ENCODE data around the gene FHIT. TPM values are rescaled to one million over a fixed set of nuclear protein-coding genes. Genes with fewer than 3 reads are reported as not detected.
A peak's percentile ranks its signal among the peaks of the same experiment; 100 is the strongest.

FHIT gene
- total RNA-seq, 2 experiments from 2014 or later: 9.6 to 9.7 TPM

- Mint-ChIP-seq H3K4me3 (no peak overlapping the region), H3K36me3 (ENCODE audit: low read depth) (no peaks in the 10 kb centered on the region), H3K4me1 (peaks cover 4% of the 10 kb centered on the region), H3K27ac (no peak overlapping the region), H3K9me3 (peaks cover 3% of the 10 kb centered on the region), H3K27me3 (no peaks in the 10 kb centered on the region)
- CTCF ChIA-PET: no interaction called here
- no peak for DNase-seq
- POLR2A ChIA-PET: no interaction called here
Measured at GRCh38 chr3:60149501-60149900, 1101.8 kb downstream of the FHIT start.

DNA sequence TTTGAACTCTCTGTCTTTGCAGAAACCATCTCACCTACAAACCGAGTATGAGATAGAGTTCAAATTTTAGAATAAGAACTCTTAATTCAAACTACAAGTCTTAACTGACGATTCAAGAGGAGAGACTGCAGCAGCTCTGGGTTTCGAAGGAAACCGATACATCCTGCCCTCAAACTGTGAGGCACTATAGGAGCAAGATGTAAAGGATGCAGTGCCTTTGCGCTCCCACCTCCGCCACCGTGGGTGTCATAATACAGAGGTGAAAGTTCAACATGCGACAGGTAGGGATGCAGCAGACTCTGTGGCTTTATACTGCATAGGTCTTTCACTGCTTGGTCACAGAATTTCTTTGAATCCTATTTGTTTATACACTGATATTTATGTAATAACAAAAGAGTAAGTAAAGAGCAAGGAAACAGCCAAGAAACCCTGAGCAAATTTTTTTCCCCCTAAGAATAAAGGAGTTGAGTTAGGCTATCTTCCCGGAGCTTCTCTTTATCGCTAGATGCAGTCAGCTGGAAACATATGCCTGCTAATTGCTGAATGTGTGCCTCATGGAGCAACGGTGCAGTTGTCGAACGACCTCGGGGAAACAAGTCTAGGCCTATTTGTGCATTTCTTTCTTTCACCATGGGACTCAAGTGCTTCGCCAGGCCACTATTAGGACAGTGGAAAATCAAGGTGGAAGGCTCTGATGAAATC, 1103.9 kb downstream of the FHIT start:
- H3K9me3 Mint-ChIP-seq: peaks cover 3% of the 10 kb centered on the region
- CTCF ChIA-PET: no interaction called here
- no peak overlapping the region for H3K27ac Mint-ChIP-seq
- peak; percentile 16 for DNase-seq
- H3K27me3 Mint-ChIP-seq: no peaks in the 10 kb centered on the region
- peaks cover 4% of the 10 kb centered on the region for H3K4me1 Mint-ChIP-seq
- no peak overlapping the region for H3K4me3 Mint-ChIP-seq
- no peaks in the 10 kb centered on the region for H3K36me3 Mint-ChIP-seq (ENCODE audit: low read depth)
- POLR2A ChIA-PET: no interaction called here

- H3K36me3 Mint-ChIP-seq (ENCODE audit: low read depth): no peaks in the 10 kb centered on the region
- POLR2A ChIA-PET: no interaction called here
Measured at GRCh38 chr3:60146121-60146520, 1105.1 kb downstream of the FHIT start.

GRCh38 chr3:60144071-60144470, 1107.2 kb downstream of the FHIT start:
- Mint-ChIP-seq H3K27me3 (no peaks in the 10 kb centered on the region), H3K4me3 (no peak overlapping the region), H3K36me3 (ENCODE audit: low read depth) (no peaks in the 10 kb centered on the region), H3K9me3 (peaks cover 3% of the 10 kb centered on the region), H3K27ac (no peak overlapping the region), H3K4me1 (peaks cover 4% of the 10 kb centered on the region)
- POLR2A ChIA-PET: no interaction called here
- CTCF ChIA-PET: no interaction called here
- DNase-seq: no peak

More at GRCh38 chr3:60146121-60146520, 1105.1 kb downstream of the FHIT start:
- Mint-ChIP-seq H3K9me3 (no peaks in the 10 kb centered on the region), H3K4me1 (peaks cover 4% of the 10 kb centered on the region), H3K27me3 (no peaks in the 10 kb centered on the region), H3K27ac (no peak overlapping the region), H3K4me3 (no peak overlapping the region)
- no peak for DNase-seq
- CTCF ChIA-PET: interaction anchor here (0.7 kb wide), 1 partner anchor 340 kb away, joined by 3 read pairs; no protein-coding TSS in a partner anchor

DNA sequence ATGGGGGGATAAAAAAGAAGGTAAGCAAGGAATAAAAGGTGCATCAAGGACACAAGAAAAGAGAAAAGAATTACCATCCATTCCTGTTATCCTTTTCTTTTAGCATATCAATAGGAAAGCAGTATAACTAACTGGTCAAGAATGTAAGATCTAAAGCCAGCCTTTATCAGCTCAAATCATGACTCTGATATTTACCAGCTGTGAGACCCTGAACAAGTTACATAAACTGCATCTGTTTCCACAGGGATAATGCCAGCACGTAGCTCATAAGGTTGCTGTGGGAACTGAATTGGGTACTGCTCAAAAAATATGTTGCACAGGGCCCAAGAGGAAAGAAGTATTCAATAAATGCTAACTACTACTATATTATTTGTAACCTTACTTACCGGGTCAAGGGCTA, 1109.2 kb downstream of the FHIT start:
- peaks cover 3% of the 10 kb centered on the region for H3K9me3 Mint-ChIP-seq
- no peak overlapping the region for H3K27ac Mint-ChIP-seq
- CTCF ChIA-PET: no interaction called here
- no peak for DNase-seq
- no peak overlapping the region for H3K4me3 Mint-ChIP-seq
- POLR2A ChIA-PET: no interaction called here
- H3K27me3 Mint-ChIP-seq: no peaks in the 10 kb centered on the region
- no peaks in the 10 kb centered on the region for H3K4me1 Mint-ChIP-seq
- H3K36me3 Mint-ChIP-seq (ENCODE audit: low read depth): no peaks in the 10 kb centered on the region

DNA sequence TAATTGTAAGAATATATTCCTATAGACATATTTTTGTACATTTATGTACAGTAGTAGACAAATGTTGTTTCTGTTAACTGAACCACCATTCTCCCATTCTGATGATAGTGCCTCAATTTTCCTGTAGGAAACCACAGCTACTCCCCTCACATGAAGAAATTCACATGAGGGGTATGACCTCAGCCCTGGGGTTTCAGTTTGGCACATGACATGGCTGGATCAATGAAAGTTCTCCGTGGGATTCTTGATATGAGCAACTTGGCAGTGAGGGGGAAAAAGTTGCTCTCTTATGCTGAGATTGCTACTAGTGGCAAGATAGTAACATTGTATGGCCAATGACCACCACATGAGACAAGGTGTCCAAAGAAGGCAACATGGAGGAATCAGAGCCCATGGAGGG, 1111.1 kb downstream of the FHIT start:
- ChIA-PET CTCF (interaction anchor here (0.7 kb wide), 1 partner anchor 418 kb away, joined by 4 read pairs; no protein-coding TSS in a partner anchor), POLR2A (no interaction called here)
- H3K36me3 Mint-ChIP-seq (ENCODE audit: low read depth): no peaks in the 10 kb centered on the region
- H3K4me1 Mint-ChIP-seq: no peaks in the 10 kb centered on the region
- no peaks in the 10 kb centered on the region for H3K27me3 Mint-ChIP-seq
- no peak overlapping the region for H3K27ac Mint-ChIP-seq
- no peak overlapping the region for H3K4me3 Mint-ChIP-seq
- DNase-seq: no peak
- peaks cover 8% of the 10 kb centered on the region for H3K9me3 Mint-ChIP-seq

DNA sequence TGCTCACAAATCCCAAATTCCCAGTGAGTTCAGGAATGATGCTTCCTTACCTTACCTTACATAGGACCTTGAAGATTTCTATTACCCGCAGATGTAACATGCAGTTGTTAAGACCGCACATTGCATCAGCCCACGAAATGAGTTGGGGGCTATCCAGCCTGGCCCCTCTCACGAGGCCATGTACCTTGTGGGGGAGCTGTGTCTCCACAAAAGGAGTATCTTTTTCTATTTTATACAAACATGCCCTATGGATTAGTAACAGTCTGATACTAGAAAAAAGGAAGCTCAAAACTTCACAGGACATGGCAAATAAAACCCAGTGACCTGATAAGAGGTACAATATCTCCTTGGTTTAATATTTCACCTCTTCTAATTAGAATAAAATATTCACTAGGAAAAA, 1114.7 kb downstream of the FHIT start:
- CTCF ChIA-PET: no interaction called here

GRCh38 chr3:60135474-60135873, 1115.8 kb downstream of the FHIT start:
- DNase-seq: no peak
- H3K27ac Mint-ChIP-seq: no peak overlapping the region
- POLR2A ChIA-PET: no interaction called here
- H3K9me3 Mint-ChIP-seq: peaks cover 5% of the 10 kb centered on the region
- CTCF ChIA-PET: no interaction called here
- no peaks in the 10 kb centered on the region for H3K4me1 Mint-ChIP-seq
- H3K27me3 Mint-ChIP-seq: no peaks in the 10 kb centered on the region
- H3K4me3 Mint-ChIP-seq: no peak overlapping the region
- no peaks in the 10 kb centered on the region for H3K36me3 Mint-ChIP-seq (ENCODE audit: low read depth)

More for the DNA sequence above, 1114.7 kb downstream of the FHIT start:
- H3K27me3 Mint-ChIP-seq: no peaks in the 10 kb centered on the region
- H3K4me3 Mint-ChIP-seq: no peak overlapping the region
- H3K36me3 Mint-ChIP-seq (ENCODE audit: low read depth): no peaks in the 10 kb centered on the region
- DNase-seq: no peak
- no peaks in the 10 kb centered on the region for H3K4me1 Mint-ChIP-seq
- no peak overlapping the region for H3K27ac Mint-ChIP-seq
- H3K9me3 Mint-ChIP-seq: peaks cover 8% of the 10 kb centered on the region
- POLR2A ChIA-PET: no interaction called here

DNA sequence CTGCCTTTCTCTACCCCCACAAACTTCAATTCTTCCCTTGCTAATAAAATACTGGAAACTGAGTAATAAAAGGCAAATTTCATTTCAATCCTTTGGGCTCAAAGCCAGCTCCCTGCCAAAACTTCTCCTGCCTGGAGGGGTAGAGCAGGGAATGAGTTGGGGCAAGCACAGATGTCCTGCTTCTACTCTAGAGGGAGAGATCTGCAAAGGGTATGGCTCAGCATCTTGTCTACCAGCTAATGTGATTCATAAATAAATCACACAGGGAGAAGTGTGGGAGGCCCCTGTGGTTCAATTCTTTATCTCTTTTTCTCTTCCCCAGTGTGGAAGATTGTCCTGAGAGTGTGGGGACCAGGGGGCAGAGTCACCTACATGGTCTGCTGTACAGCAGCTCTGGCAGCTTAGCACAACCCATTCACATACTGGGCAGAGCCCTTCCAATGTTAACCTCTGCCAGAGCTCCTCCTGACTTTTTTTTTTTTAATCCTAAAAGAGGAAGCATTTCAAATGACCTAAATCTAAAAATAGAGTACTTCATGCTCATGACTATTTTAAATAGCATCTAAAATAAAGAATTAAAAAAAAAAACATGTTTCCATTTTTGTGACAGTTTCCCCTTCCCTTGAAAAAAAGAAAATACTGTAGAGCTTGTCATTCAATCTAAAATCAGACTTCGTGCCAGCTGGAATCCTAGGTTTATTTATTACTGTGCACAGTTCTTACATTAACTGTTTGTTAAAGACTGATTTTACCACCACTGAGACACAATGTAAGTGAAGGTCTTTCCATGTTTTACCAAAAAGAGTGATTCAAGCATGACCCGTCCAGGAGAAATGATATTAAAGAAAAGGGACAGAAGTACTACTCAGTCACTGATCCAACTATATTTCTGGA, 1117.7 kb downstream of the FHIT start:
- no peaks in the 10 kb centered on the region for H3K27me3 Mint-ChIP-seq
- no peak for DNase-seq
- H3K4me1 Mint-ChIP-seq: no peaks in the 10 kb centered on the region
- POLR2A ChIA-PET: no interaction called here
- no peak overlapping the region for H3K27ac Mint-ChIP-seq
- CTCF ChIA-PET: no interaction called here
- H3K36me3 Mint-ChIP-seq (ENCODE audit: low read depth): no peaks in the 10 kb centered on the region
- H3K9me3 Mint-ChIP-seq: peaks cover 5% of the 10 kb centered on the region
- no peak overlapping the region for H3K4me3 Mint-ChIP-seq

DNA sequence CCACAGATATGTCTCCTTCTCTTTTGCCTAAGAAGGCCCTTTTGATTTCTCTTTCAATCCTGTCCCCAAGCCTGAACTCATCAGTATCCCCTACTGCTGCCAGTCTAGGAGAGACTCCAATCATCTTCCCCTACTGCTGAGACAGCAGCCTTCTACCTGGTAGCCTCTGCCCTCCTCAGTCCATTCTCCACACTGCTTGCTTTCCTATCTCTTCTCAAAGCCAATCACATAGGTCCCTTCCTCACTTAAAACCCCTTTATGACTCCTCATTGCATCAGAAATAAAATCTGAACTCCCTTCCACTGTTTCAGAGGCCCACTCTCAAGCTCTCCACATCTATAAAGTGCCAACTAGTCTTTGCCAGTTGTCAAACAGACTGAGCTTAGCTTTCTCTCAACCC, 1119.6 kb downstream of the FHIT start:
- H3K4me3 Mint-ChIP-seq: no peak overlapping the region
- H3K9me3 Mint-ChIP-seq: peaks cover 5% of the 10 kb centered on the region
- no peaks in the 10 kb centered on the region for H3K36me3 Mint-ChIP-seq (ENCODE audit: low read depth)
- POLR2A ChIA-PET: no interaction called here
- CTCF ChIA-PET: no interaction called here
- H3K4me1 Mint-ChIP-seq: no peaks in the 10 kb centered on the region
- H3K27ac Mint-ChIP-seq: no peak overlapping the region
- H3K27me3 Mint-ChIP-seq: no peaks in the 10 kb centered on the region
- DNase-seq: no peak

DNA sequence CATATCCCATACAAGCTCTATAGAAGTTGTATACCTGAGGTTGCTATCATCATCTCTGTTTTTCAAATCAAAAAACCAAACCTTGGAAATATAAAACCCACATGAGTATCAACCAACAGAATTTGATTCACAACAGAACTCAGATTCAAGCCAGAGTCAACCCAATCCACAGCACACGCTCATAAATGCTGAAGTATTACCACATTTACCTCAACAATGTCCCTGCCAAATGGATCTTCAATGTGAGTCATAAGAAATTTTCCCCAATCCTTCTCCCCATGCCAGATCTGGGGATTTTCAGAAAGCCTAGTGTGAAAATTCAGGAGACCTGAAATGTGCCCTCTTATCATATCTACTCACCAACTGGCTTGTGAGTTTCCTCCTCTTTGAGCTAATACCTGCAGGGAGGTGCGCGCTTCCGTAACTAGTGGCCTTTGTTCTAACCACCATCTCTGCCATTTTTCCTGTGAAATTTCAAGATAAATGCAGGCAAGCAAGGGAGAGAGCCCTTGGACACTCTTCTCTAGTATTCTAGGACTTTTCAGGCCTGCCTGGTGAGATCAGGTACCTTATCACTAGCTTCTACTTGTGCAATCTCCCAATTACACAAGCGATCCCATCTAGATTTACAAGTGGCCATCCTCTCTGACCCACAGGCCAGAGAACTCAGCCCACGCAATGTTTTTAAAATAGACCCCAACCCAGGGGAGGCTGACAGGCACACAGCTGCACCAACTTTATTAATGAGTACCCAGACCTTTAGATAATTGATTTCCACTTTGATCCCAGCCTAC, 1124.5 kb downstream of the FHIT start:
- H3K9me3 Mint-ChIP-seq: no peaks in the 10 kb centered on the region
- H3K4me1 Mint-ChIP-seq: no peaks in the 10 kb centered on the region
- H3K27me3 Mint-ChIP-seq: no peaks in the 10 kb centered on the region
- H3K27ac Mint-ChIP-seq: no peak overlapping the region
- no peak for DNase-seq
- H3K36me3 Mint-ChIP-seq (ENCODE audit: low read depth): no peaks in the 10 kb centered on the region
- ChIA-PET POLR2A (no interaction called here), CTCF (no interaction called here)
- no peak overlapping the region for H3K4me3 Mint-ChIP-seq

DNA sequence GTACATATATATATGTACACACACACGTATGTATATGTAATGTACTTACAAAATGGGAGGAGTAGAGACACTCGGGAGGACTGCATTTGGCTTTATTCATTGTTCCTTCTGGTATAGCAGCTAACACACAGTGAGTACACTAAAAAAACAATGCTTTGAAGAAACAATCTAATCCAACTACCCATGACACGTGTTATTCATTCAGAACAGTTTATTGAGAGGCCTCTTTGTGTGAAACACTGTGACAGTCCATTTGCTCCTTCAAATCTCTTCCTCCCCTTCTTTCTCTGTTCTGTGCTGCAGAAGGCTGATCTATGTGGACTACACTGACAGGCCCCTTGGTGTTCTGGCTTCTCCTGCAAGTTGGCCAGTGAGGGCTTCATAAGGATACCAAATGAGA, 1125.6 kb downstream of the FHIT start:
- DNase-seq: no peak
- no peaks in the 10 kb centered on the region for H3K4me1 Mint-ChIP-seq
- no peaks in the 10 kb centered on the region for H3K9me3 Mint-ChIP-seq
- ChIA-PET CTCF (no interaction called here), POLR2A (no interaction called here)
- no peak overlapping the region for H3K4me3 Mint-ChIP-seq
- no peak overlapping the region for H3K27ac Mint-ChIP-seq
- H3K36me3 Mint-ChIP-seq (ENCODE audit: low read depth): no peaks in the 10 kb centered on the region
- H3K27me3 Mint-ChIP-seq: no peaks in the 10 kb centered on the region

DNA sequence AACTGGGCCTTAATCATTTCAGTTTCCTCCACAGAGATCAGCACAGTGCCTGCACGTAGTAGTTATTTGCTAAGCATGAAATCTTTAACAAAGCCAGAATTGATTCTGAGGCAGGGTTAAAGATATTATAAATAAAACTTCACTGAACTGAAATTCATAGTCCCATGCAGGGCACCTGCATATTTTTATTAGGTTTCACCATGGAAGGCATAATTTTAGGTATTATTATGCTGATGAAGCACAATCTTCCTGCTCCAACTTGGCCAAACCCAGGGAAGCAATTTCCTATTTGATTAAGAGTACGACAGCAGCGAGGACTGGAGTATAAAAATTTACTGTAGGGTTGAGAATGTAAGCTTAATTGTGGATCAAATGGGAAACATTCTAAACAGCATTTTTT, 1131.0 kb downstream of the FHIT start:
- DNase-seq: no peak
- no peaks in the 10 kb centered on the region for H3K4me1 Mint-ChIP-seq
- ChIA-PET POLR2A (no interaction called here), CTCF (no interaction called here)
- no peak overlapping the region for H3K4me3 Mint-ChIP-seq
- no peak overlapping the region for H3K27ac Mint-ChIP-seq
- H3K36me3 Mint-ChIP-seq (ENCODE audit: low read depth): no peaks in the 10 kb centered on the region
- no peaks in the 10 kb centered on the region for H3K27me3 Mint-ChIP-seq
- peaks cover 3% of the 10 kb centered on the region for H3K9me3 Mint-ChIP-seq
